ENCODE results near the gene GYG2. TPM values are rescaled to one million over a fixed set of nuclear protein-coding genes. Genes with fewer than 3 reads are reported as not detected.

GYG2 gene
- total RNA-seq, 3 donors from 2014 or later, result 3.5 to 15.6 (median 3.7) TPM

- no peaks in the 10 kb centered on the region for H3K4me1 ChIP-seq (ENCODE audit: low read depth)
- no peaks in the 10 kb centered on the region for H3K9me3 ChIP-seq
- ATAC-seq (peak; percentile 76), DNase-seq (peak in 2 of 3 donors; percentile 27 to 54)
- no peaks in the 10 kb centered on the region for H3K36me3 ChIP-seq (ENCODE audit: low read depth)
- TF ChIP-seq CTCF (IDR thresholded peaks at IDR 0.05), result no peak
- intact Hi-C loops (cut with DNase I, micrococcal nuclease), result no loop called here
- no peak overlapping the region for H3K4me3 ChIP-seq
Measured at GRCh38 chrX:2828959-2829411, 255 bp downstream of the GYG2 start.

DNA sequence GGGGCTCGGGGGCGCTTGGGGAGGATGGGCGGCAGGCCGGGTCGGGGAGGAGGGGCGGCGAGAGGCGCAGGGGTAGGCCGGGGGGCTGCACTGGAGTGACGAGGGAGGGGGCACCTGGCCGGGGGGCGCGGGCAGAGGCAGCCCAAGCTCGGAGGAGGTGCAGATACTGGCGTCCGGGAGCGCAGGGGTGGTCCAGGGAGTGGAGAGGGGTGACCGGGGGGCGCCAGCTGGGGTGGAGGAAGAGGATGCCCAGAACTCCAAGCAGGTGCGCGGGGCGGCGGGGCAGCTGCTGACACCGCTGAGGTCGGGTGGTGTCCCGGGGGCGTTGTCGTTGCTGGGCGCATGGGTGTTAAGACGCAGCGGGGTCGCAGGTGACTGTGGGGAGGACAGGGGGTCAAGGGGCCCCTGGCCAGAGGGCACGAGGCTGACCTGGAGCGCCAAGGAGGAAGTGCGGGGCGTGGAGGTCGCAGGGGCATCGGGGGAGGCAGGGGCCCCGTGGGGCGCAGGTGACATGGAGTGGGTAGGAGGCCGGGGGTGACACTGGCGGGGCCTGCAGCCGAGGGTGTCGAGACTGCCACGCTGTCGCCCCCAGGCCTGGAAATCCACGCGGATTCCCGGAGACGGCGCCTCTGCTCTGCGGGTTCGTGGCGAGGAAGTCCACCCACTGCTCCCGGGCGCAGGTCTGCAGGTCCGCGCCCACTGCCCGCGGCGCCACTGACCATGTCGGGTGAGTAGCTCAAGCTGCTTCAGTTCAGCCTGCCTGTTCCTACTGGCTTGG, 928 bp downstream of the GYG2 start:
- H3K9me3 ChIP-seq, result no peaks in the 10 kb centered on the region
- intact Hi-C loops (cut with DNase I, micrococcal nuclease), result no loop called here
- TF ChIP-seq CTCF (IDR thresholded peaks at IDR 0.05), result no peak
- H3K36me3 ChIP-seq (ENCODE audit: low read depth), result no peaks in the 10 kb centered on the region
- H3K4me1 ChIP-seq (ENCODE audit: low read depth), result no peaks in the 10 kb centered on the region
- DNase-seq (peak in 1 of 3 donors; percentile 26), ATAC-seq (peak; percentile 25)
- H3K4me3 ChIP-seq, result no peak overlapping the region

GRCh38 chrX:2831471-2832228, 2.9 kb downstream of the GYG2 start:
- H3K4me3 ChIP-seq, result no peak overlapping the region
- H3K9me3 ChIP-seq, result no peaks in the 10 kb centered on the region
- no peak for TF ChIP-seq CTCF (IDR thresholded peaks at IDR 0.05)
- no peak for ATAC-seq
- intact Hi-C loops (cut with DNase I, micrococcal nuclease), result no loop called here
- no peak for DNase-seq
- H3K4me1 ChIP-seq (ENCODE audit: low read depth), result no peaks in the 10 kb centered on the region
- H3K36me3 ChIP-seq (ENCODE audit: low read depth), result no peaks in the 10 kb centered on the region

DNA sequence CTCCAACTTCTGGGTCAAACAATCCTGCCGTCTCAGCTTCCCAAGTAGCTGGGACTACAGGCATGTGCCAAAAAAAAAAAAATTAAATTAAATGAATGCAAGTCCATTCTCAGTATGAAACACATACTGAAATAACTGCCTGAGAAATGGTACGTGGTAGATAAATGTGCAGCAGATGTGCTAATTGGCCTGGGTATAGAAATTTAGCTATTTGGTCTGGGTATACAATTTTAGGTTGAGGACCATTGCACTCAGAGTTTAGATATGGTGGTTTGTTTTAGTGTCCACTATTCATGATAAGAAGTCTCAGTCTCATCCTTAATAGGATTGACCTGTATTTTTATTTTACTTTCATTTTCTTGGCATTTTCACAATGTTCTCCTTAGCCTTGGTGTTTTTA, 9.2 kb downstream of the GYG2 start:
- intact Hi-C loops (cut with DNase I, micrococcal nuclease), result no loop called here
- ATAC-seq, result no peak
- H3K4me3 ChIP-seq, result no peak overlapping the region

GRCh38 chrX:2840961-2841360, 12.2 kb downstream of the GYG2 start:
- TF ChIP-seq CTCF (IDR thresholded peaks at IDR 0.05), result no peak
- Histone ChIP-seq H3K4me1 (ENCODE audit: low read depth) (no peaks in the 10 kb centered on the region), H3K4me3 (no peak overlapping the region), H3K9me3 (no peaks in the 10 kb centered on the region), H3K36me3 (ENCODE audit: low read depth) (no peaks in the 10 kb centered on the region)
- intact Hi-C loops (cut with DNase I, micrococcal nuclease), result no loop called here
- ATAC-seq (no peak), DNase-seq (no peak)

More for the DNA sequence above, 9.2 kb downstream of the GYG2 start:
- TF ChIP-seq CTCF (IDR thresholded peaks at IDR 0.05), result no peak
- Histone ChIP-seq H3K9me3 (no peaks in the 10 kb centered on the region), H3K4me1 (ENCODE audit: low read depth) (no peaks in the 10 kb centered on the region), H3K36me3 (ENCODE audit: low read depth) (no peaks in the 10 kb centered on the region)
- DNase-seq, result no peak
